MM.1S (cell line): ENCODE results near the gene TRAF3IP1.

Experiments
- DNase-seq: peaks from one replicate; pipeline ENCODE4 v3.0.0-alpha.2; 2015
- H2AFZ ChIP-seq: fragments of 300-600 bp; sonication (generic); 2 replicates; pipeline ENCODE4 v1.6.0; 2016; ENCODE audit warnings: antibody characterized with exemption, low read length
- H3F3A ChIP-seq: fragments of 300-600 bp; sonication (generic); 2 replicates; pipeline ENCODE4 v1.6.1; 2016; ENCODE audit warnings: mild to moderate bottlenecking, antibody characterized with exemption, low read length, moderate library complexity, mixed read lengths; ENCODE audit not compliant: insufficient read depth
- H3K27ac ChIP-seq: fragments of 300-600 bp; sonication (generic); 2 replicates; pipeline ENCODE4 v1.5.1; 2016; ENCODE audit warnings: mild to moderate bottlenecking, low read length
- H3K27me3 ChIP-seq: fragments of 300-600 bp; sonication (generic); replicated peaks from 2 replicates; pipeline ENCODE4 v1.6.0; 2016; ENCODE audit warnings: low read length; ENCODE audit not compliant: insufficient read depth
- H3K36me3 ChIP-seq: fragments of 300-600 bp; sonication (generic); replicated peaks from 2 replicates; pipeline ENCODE4 v1.6.1; 2016; ENCODE audit warnings: mild to moderate bottlenecking, low read length, mixed read lengths; ENCODE audit not compliant: insufficient read depth
- H3K4me1 ChIP-seq: fragments of 300-600 bp; sonication (generic); 2 replicates; pipeline ENCODE4 v1.6.1; 2016; ENCODE audit warnings: low read length, mixed read lengths
- H3K4me2 ChIP-seq: fragments of 300-600 bp; sonication (generic); 2 replicates; pipeline ENCODE4 v1.6.0; 2016; ENCODE audit warnings: low read depth, low read length
- H3K4me3 ChIP-seq: fragments of 300-600 bp; sonication (generic); 2 replicates; pipeline ENCODE4 v1.5.1; 2016; ENCODE audit warnings: low read length, mixed read lengths
- H3K79me2 ChIP-seq: fragments of 300-600 bp; sonication (generic); 2 replicates; pipeline ENCODE4 v1.6.1; 2016; ENCODE audit warnings: mixed run types, low read length, mixed read lengths
- H3K9ac ChIP-seq: fragments of 300-600 bp; sonication (generic); 2 replicates; pipeline ENCODE4 v1.6.1; 2016; ENCODE audit warnings: low read length, mixed read lengths
- H3K9me2 ChIP-seq: fragments of 300-600 bp; sonication (generic); replicated peaks from 2 replicates; pipeline ENCODE4 v1.6.1; 2016; ENCODE audit warnings: mild to moderate bottlenecking, low read length, mixed read lengths; ENCODE audit not compliant: insufficient read depth
- H3K9me3 ChIP-seq: fragments of 300-600 bp; sonication (generic); replicated peaks from 2 replicates; pipeline ENCODE4 v1.6.1; 2016; ENCODE audit warnings: mild to moderate bottlenecking, low read length, mixed read lengths; ENCODE audit not compliant: insufficient read depth
- H4K20me1 ChIP-seq: fragments of 300-600 bp; sonication (generic); 2 replicates; pipeline ENCODE4 v1.6.1; 2016; ENCODE audit warnings: mild to moderate bottlenecking, low read length, moderate library complexity, mixed read lengths; ENCODE audit not compliant: insufficient read depth
- CTCF ChIP-seq: fragments of 300-600 bp; sonication (generic); IDR thresholded peaks from 2 replicates; pipeline ENCODE4 v1.5.1; 2016; ENCODE audit warnings: antibody characterized with exemption, low read length, mixed read lengths
- EZH2 ChIP-seq: fragments of 300-600 bp; sonication (generic); optimal IDR thresholded peaks from 2 replicates; pipeline ENCODE3; 2017; ENCODE audit warnings: low read depth, mild to moderate bottlenecking, antibody characterized with exemption, low read length, mixed read lengths
- EZH2phosphoT487 ChIP-seq: fragments of 300-600 bp; sonication (generic); IDR thresholded peaks from 2 replicates; pipeline ENCODE4 v1.6.1; 2018; ENCODE audit warnings: antibody characterized with exemption, low read length

The TRAF3IP1 gene

GRCh38 chr2:238431456-238431855, 111.1 kb downstream of the TRAF3IP1 start:
- TF ChIP-seq EZH2 (no peak), CTCF (no peak), EZH2phosphoT487 (no peak)
- H3K9ac ChIP-seq, result no peak overlapping the region
- H2AFZ ChIP-seq, result no peak overlapping the region
- no peak overlapping the region for H3K4me2 ChIP-seq
- no peaks in the 10 kb centered on the region for H3K4me1 ChIP-seq
- no peak overlapping the region for H3K27ac ChIP-seq
- no peaks in the 10 kb centered on the region for H4K20me1 ChIP-seq
- no peaks in the 10 kb centered on the region; the same call in 1 of the 2 replicates for H3F3A ChIP-seq
- H3K27me3 ChIP-seq, result no peaks in the 10 kb centered on the region
- H3K79me2 ChIP-seq, result peaks cover 59% of the 10 kb centered on the region
- DNase-seq, result no peak
- H3K9me2 ChIP-seq, result no peaks in the 10 kb centered on the region
- no peaks in the 10 kb centered on the region; the same call in 1 of the 2 replicates for H3K36me3 ChIP-seq
- no peak overlapping the region for H3K4me3 ChIP-seq
- no peaks in the 10 kb centered on the region for H3K9me3 ChIP-seq

- H3K4me3 ChIP-seq, result no peak overlapping the region
- no peaks in the 10 kb centered on the region; the same call in 1 of the 2 replicates for H3K36me3 ChIP-seq
- DNase-seq, result no peak
- no peak overlapping the region for H3K4me2 ChIP-seq
- TF ChIP-seq EZH2 (no peak), EZH2phosphoT487 (no peak), CTCF (no peak)
- H3K9me3 ChIP-seq, result no peaks in the 10 kb centered on the region
- H3K9me2 ChIP-seq, result no peaks in the 10 kb centered on the region
- H3K27me3 ChIP-seq, result no peaks in the 10 kb centered on the region
- H2AFZ ChIP-seq, result no peak overlapping the region
- no peaks in the 10 kb centered on the region for H3K4me1 ChIP-seq
- no peaks in the 10 kb centered on the region for H4K20me1 ChIP-seq
- H3K9ac ChIP-seq, result no peak overlapping the region
- no peaks in the 10 kb centered on the region; the same call in 1 of the 2 replicates for H3F3A ChIP-seq
- peaks cover 44% of the 10 kb centered on the region for H3K79me2 ChIP-seq
- no peak overlapping the region for H3K27ac ChIP-seq
These were observed 113.1 kb downstream of the TRAF3IP1 start for GRCh38 chr2:238433300-238433915.

- Histone ChIP-seq H3K4me1 (no peaks in the 10 kb centered on the region), H3K27ac (no peak overlapping the region), H3K79me2 (peaks cover 42% of the 10 kb centered on the region), H3K9ac (no peak overlapping the region), H3K36me3 (no peaks in the 10 kb centered on the region; the same call in 1 of the 2 replicates), H3K27me3 (no peaks in the 10 kb centered on the region), H4K20me1 (no peaks in the 10 kb centered on the region), H3K4me3 (no peak overlapping the region), H2AFZ (no peak overlapping the region), H3K4me2 (no peak overlapping the region), H3K9me2 (no peaks in the 10 kb centered on the region), H3K9me3 (no peaks in the 10 kb centered on the region), H3F3A (no peaks in the 10 kb centered on the region; the same call in 1 of the 2 replicates)
- TF ChIP-seq CTCF (no peak), EZH2 (no peak), EZH2phosphoT487 (no peak)
- DNase-seq, result no peak
These were observed 113.9 kb downstream of the TRAF3IP1 start for GRCh38 chr2:238433941-238434845.
